ENCODE results near the gene PRICKLE1.

The PRICKLE1 gene

GRCh38 chr12:42589465-42590329 lies at the start of gene PRICKLE1:
PRICKLE1 (minus strand) TSS chr12:42589746; CDS start chr12:42472516, 117,230 bp downstream.
- no peak for DNase-seq

- no peak for DNase-seq
These were observed 49.2 kb upstream of the PRICKLE1 start for GRCh38 chr12:42638697-42639096.

- DNase-seq = no peak
These were observed 48.5 kb upstream of the PRICKLE1 start for GRCh38 chr12:42638011-42638410.

- no peak for DNase-seq
These were observed 47.4 kb upstream of the PRICKLE1 start for GRCh38 chr12:42636993-42637392.

- DNase-seq = no peak
These were observed 44.0 kb upstream of the PRICKLE1 start for GRCh38 chr12:42633594-42633993.

- DNase-seq = no peak
These were observed 42.0 kb upstream of the PRICKLE1 start for GRCh38 chr12:42631513-42631912.

GRCh38 chr12:42630314-42630713 lies 40.8 kb upstream of the PRICKLE1 start:
- DNase-seq = no peak

GRCh38 chr12:42627151-42627550 lies 37.6 kb upstream of the PRICKLE1 start:
- DNase-seq = no peak

GRCh38 chr12:42625611-42626010 lies 36.1 kb upstream of the PRICKLE1 start:
- DNase-seq = no peak

GRCh38 chr12:42617622-42618021 lies 28.1 kb upstream of the PRICKLE1 start:
- DNase-seq = no peak

- DNase-seq = no peak
These were observed 25.5 kb upstream of the PRICKLE1 start for GRCh38 chr12:42615006-42615405.

- DNase-seq = no peak
These were observed 22.7 kb upstream of the PRICKLE1 start for GRCh38 chr12:42612231-42612613.

- no peak for DNase-seq
These were observed 22.2 kb upstream of the PRICKLE1 start for GRCh38 chr12:42611571-42612230.

- DNase-seq = no peak
These were observed 20.1 kb upstream of the PRICKLE1 start for GRCh38 chr12:42609605-42610004.

- DNase-seq = no peak
These were observed 18.8 kb upstream of the PRICKLE1 start for GRCh38 chr12:42608196-42608825.

- DNase-seq = no peak
These were observed 18.1 kb upstream of the PRICKLE1 start for GRCh38 chr12:42607584-42608058.

- DNase-seq = no peak
These were observed 16.9 kb upstream of the PRICKLE1 start for GRCh38 chr12:42606471-42606870.

GRCh38 chr12:42605685-42606084 lies 16.1 kb upstream of the PRICKLE1 start:
- no peak for DNase-seq

GRCh38 chr12:42603246-42603990 lies 13.9 kb upstream of the PRICKLE1 start:
- no peak for DNase-seq

GRCh38 chr12:42593874-42594273 lies 4.3 kb upstream of the PRICKLE1 start:
- DNase-seq = no peak

GRCh38 chr12:42590330-42590934 lies 886 bp upstream of the PRICKLE1 start:
- DNase-seq = no peak

Data from COR-L47 (cell line).